HG03520 (cell line): ENCODE measurements around the gene MGME1.
A peak's percentile ranks its signal among the peaks of the same experiment; 100 is the strongest.
"Not testable (repeated sequence)": the region's sequence is repeated elsewhere in the genome, so short reads cannot be mapped to it uniquely, and the experiment has no call there.

Experiments
- ATAC-seq: cut with Tn5 transposase; IDR thresholded peaks from one replicate; pipeline ENCODE4 v1.9.1; 2021; ENCODE audit warnings: mild to moderate bottlenecking, moderate library complexity; ENCODE audit not compliant: unreplicated experiment

MGME1 gene

GRCh38 chr20:17959257-17959627 lies 9.6 kb upstream of the MGME1 start:
- no peak for ATAC-seq

GRCh38 chr20:17960400-17960885 lies 8.4 kb upstream of the MGME1 start:
- ATAC-seq = not testable (repeated sequence)

GRCh38 chr20:17960927-17961586 lies 7.8 kb upstream of the MGME1 start:
- no peak for ATAC-seq

- ATAC-seq = no peak
Measured at GRCh38 chr20:17961587-17961940, 7.3 kb upstream of the MGME1 start.

DNA sequence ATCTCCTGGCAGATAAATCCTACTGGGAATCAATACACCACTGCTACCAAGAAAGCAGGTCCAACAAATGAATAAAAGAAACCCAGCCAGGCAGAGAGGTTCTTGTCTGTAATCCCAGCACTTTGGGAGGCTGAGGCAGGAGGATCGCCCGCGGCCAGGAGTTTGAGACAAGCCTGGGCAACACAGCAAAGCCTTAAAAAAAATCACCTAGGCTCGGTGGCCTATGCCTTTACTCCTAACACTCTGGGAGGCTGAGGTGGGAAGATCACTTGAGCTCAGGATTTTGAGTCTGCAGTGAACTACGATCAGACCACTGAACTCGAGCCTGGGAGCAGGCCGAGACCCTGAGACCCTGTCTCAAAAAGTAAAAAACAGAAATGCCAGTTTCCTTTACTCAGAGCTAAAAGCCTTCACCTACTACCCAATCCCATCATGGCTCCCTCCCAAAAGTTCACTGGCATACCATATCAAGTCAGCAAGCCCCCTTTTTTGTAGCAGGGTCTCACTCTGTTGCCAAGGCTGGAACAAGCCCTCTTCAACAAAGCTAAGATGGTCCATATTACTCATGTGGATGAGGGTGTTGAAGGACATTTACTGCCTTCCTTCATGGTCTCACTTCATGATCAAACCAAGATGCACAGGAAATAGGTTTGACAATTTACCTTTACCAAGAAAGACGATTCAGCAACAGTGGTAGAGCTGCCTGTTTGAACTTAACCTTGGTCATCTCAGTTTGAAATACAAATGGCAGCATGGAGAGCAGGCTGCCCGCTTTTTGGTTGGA lies 5.5 kb upstream of the MGME1 start:
- no peak for ATAC-seq

- ATAC-seq = no peak
Measured at GRCh38 chr20:17964073-17964472, 4.7 kb upstream of the MGME1 start.

- ATAC-seq = no peak
Measured at GRCh38 chr20:17964632-17965031, 4.2 kb upstream of the MGME1 start.

GRCh38 chr20:17965042-17965697 lies 3.6 kb upstream of the MGME1 start:
- no peak for ATAC-seq

DNA sequence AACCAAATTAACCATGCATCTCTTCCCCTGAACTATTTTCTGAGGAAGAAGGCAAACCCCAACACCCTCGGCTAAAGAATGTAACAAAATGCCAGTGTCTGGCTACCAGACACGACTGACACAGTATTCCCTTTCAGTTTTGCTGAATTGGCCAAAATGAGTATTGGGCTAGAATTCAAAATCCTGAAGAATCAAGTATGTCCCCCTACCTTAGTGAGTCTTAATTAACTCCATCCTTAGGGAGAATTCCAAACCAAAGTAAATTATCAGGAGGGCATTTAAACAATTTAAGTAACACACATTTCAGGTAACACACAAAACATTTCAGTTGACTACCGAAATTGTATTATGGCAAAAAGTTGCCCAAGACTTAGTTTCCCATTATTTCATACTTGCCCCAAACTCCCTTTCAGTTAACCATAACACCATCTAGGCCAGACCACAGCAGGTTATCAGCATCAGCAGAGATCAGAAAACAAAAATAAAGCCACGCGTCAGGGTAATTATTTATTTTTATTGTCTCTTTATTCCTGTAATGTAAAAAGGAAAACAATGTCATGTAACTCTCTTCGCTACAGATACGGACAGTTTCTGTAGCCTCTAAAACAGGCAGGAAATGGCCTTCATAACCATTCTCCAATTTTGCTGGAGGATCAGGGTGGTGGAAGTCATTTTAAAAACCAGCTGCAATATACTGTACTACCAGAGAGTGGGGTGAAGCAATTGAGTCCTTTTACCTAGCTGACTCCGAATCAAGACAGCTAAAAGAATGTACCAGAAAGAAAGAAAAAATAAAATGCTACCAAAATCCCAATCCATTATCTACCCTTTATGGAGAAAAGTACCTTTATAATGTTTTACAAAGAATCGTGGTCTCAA lies 2.1 kb upstream of the MGME1 start:
- ATAC-seq = no peak

- no peak for ATAC-seq
Measured at GRCh38 chr20:17967521-17968365, 1.1 kb upstream of the MGME1 start.

GRCh38 chr20:17969278-17969883 lies 563 bp downstream of the MGME1 start:
- ATAC-seq = peak; percentile 4

GRCh38 chr20:17969884-17970409 lies 1.1 kb downstream of the MGME1 start:
- no peak for ATAC-seq

DNA sequence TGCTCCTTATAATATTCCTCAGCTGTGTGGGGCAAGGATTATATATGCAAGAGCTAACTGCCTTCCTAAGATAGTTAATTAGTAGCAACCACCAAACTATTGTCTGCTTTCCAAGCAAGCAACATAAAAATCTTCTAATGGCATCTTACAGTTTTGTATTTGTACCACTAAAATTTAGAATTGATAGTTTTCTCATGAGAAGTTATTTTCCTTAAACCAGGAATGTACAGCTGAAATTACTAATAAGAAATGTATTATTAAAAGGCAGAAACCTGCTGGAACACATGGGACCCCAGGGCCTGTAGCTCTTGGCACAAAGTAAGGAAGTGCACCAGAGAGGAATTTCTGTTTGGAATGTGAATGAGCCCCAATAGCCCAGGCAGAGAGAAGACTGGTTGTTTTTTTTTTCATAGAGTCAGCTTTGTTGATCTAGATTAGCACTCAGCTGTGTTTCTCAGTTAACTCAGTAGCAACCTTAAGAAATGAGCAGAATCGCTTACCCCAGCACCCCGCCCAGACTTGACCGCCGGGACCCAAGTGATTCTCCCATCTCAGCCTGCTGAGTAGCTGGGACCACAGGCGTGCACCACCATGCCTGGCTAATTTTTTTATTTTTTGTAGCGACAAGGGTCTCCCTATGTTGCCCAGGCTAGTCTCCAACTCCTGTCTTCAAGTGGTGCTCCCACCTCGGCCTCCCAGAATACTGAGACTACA lies 2.6 kb downstream of the MGME1 start:
- no peak for ATAC-seq

- ATAC-seq = no peak
Measured at GRCh38 chr20:17972121-17972520, 3.3 kb downstream of the MGME1 start.

GRCh38 chr20:17976305-17976704 lies 7.5 kb downstream of the MGME1 start:
- no peak for ATAC-seq

DNA sequence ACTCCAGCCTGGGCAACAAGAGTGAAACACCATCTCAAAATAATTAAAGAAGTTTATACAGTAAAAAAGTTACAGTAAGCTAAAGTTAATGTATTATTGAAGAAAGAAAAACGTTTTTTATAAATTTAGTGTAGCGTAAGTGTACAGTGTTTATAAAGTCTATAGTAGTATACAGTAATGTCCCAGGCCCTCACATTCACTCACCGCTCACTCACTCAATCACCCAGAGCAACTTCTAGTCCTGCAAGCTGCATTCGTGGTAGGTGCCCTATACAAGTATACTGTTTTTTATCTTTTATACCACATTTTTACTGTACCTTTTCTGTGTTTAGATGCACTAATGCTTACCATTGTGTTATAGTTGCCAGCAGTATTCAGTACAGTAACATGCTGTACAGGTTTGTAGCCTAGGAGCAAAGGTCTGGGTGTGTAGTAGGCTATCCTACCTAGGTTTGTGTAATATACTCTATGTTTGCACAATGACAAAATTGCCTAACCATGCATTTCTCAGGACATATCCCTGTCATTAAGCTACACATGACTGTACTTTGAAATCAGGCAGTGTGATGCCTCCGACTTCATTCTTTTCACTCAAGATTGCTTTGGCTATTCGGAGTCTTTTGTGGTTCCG lies 16.7 kb downstream of the MGME1 start:
- ATAC-seq = no peak

DNA sequence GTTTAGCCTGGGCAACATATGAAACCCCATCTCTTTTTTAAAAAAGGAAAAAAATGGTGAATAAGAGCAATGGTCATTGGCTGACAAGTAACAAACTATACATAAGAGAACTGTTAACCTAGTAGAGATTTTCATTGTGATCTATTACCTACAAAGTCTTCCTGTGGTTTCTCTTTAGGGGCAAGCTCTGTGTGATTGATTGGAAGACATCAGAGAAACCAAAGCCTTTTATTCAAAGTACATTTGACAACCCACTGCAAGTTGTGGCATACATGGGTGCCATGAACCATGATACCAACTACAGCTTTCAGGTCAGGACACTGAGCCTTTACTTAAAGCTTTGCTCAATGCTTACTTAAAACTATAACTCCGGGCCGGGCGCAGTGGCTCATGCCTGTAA lies 19.2 kb downstream of the MGME1 start:
- no peak for ATAC-seq

DNA sequence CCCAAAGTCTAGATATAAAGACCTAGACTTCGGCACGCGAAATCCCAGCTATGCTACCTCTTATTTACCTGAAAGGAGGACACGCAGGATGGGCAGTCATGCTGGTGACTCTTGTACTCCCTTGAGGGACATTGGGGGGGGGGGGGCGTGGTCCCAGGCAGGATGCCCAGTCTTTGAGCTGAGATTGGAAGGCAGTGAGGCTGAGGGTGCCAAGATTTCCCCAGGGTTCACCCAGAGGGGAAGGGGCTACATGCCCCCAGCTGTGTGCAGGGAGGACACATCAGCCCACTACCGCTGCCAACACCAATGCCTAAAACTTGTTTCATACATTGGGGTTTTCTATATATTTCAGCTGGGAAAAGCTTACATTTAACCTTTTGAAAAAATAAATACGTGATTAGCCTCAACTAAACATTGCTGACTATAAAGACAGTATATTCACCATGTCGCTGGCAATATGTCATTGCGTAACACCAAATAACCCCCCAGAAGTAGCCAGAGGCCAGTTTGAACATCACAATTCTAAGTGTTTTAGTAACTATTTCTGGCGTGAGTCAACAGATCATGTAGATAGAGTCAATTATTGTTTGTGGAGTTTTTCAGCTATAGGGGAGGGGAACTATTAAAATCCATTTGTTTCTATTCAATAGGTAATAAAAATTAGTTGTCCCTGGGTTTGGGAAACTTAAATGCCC lies 21.6 kb downstream of the MGME1 start:
- ATAC-seq = no peak
